ENCODE measurements around the gene TRPV3.
"Not testable (repeated sequence)": the region's sequence is repeated elsewhere in the genome, so short reads cannot be mapped to it uniquely, and the experiment has no call there.

Gene TRPV3

DNA sequence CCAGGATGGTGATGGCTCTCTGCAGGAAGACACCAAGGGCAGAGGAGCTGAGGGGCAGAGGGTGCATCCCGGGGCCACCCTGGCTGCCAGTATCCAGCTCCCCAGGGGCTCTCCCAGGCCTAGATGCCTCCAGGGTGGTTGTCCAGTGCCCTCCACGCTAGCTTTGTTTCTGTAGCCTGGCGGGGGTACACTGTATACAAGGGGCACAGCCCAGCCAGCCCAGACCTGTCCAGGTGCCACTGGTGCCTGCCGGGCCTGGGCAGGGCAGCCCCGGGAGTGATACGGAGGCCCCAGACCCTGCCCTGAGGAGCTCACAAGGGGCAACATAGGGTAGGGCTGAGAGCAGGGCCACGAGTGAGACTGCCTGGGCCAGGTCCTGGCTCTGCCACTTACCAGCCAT, 14.6 kb upstream of the TRPV3 start:
- Histone ChIP-seq H3K27me3 (ENCODE audit: insufficient read depth, low read depth, severe bottlenecking) (no peaks in the 10 kb centered on the region), H3K9me3 (ENCODE audit: severe bottlenecking) (no peaks in the 10 kb centered on the region), H3K4me3 (ENCODE audit: low read depth, low read length) (no peak overlapping the region), H3K27ac (no peak overlapping the region), H3K36me3 (peaks cover 35% of the 10 kb centered on the region)
- TF ChIP-seq, protein P1, sequence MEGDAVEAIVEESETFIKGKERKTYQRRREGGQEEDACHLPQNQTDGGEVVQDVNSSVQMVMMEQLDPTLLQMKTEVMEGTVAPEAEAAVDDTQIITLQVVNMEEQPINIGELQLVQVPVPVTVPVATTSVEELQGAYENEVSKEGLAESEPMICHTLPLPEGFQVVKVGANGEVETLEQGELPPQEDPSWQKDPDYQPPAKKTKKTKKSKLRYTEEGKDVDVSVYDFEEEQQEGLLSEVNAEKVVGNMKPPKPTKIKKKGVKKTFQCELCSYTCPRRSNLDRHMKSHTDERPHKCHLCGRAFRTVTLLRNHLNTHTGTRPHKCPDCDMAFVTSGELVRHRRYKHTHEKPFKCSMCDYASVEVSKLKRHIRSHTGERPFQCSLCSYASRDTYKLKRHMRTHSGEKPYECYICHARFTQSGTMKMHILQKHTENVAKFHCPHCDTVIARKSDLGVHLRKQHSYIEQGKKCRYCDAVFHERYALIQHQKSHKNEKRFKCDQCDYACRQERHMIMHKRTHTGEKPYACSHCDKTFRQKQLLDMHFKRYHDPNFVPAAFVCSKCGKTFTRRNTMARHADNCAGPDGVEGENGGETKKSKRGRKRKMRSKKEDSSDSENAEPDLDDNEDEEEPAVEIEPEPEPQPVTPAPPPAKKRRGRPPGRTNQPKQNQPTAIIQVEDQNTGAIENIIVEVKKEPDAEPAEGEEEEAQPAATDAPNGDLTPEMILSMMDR (IDR thresholded peaks at IDR 0.05; ENCODE audit: low read depth, low read length), result no peak
- no peak for DNase-seq

DNA sequence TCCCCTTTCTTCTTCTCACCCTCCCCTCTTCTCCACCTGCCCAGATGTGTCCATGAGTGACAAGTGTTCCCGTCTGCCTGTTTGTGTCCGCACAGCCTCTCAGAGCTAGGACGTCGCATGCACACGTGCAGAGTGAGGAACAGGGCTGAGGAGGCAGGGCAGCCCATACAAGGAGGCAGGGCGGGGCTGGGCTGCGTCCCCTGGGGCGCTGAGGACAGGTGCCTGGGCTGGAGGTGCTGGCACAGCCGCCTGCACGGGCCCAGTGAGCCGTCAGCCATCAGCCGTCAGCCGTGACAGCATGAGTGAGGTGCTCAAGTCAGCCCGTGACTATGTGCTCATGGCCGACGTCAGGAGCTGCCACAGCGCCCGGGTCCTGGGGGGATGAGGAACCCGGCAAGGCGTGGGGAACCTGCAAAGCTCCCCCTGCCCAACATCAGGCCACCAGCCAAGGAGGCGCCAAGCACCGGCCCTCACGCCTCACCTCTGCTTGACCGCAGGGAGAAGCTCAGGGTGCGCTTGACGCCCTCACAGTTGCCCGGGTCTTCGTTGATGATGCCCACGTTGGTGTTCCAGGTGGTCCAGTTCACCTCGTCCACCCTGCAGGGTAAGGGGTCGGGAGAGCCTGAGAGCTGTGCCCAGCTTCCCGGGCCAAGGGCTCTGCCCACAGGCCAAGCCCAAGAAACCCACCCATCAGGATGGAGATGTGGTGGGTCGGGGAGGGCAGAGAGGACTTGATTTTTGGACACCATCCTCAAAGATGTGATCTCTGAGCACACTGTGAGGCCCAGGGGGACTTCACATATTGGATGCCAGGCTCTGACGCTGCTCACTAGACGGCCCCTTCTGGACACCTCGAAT, 13.7 kb upstream of the TRPV3 start:
- no peak overlapping the region for H3K27ac ChIP-seq
- H3K9me3 ChIP-seq (ENCODE audit: severe bottlenecking), result no peaks in the 10 kb centered on the region
- TF ChIP-seq, protein P1 (IDR thresholded peaks at IDR 0.05; ENCODE audit: low read depth, low read length), result no peak
- H3K36me3 ChIP-seq, result peaks cover 37% of the 10 kb centered on the region
- no peaks in the 10 kb centered on the region for H3K27me3 ChIP-seq (ENCODE audit: insufficient read depth, low read depth, severe bottlenecking)
- no peak overlapping the region for H3K4me3 ChIP-seq (ENCODE audit: low read depth, low read length)
- no peak for DNase-seq

DNA sequence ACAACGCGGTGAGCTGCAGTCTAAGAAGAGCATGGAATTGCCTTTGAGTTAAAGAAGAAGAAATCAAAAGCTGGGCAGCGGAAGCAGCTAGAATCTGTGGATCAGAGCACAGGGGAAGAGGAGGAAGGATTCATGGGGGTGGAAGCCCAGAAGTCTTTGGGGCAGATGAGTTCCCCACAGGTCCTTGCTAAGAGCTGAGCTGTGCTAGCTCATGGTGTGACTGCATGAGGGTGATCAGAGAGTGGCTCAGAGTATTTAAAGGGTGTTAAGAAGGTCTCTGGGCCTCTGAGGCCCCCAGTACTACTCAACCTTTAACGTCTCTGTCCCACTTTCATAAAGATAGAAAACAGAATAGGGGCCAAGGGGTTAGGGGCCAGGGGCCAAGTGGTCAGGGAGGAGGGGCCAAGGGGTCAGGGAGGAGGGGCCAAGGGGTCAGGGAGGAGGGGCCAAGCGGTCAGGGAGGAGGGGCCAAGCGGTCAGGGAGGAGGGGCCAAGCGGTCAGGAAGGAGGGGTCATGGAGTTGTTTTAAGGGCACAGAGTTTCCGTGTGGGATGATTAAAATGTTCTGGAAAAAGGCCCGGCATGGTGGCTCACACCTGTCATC, 12.0 kb upstream of the TRPV3 start:
- Histone ChIP-seq H3K36me3 (peaks cover 40% of the 10 kb centered on the region), H3K27me3 (ENCODE audit: insufficient read depth, low read depth, severe bottlenecking) (no peaks in the 10 kb centered on the region), H3K27ac (no peak overlapping the region), H3K4me3 (ENCODE audit: low read depth, low read length) (no peak overlapping the region), H3K9me3 (ENCODE audit: severe bottlenecking) (no peaks in the 10 kb centered on the region)
- no peak for DNase-seq
- TF ChIP-seq, protein P1 (IDR thresholded peaks at IDR 0.05; ENCODE audit: low read depth, low read length), result no peak

DNA sequence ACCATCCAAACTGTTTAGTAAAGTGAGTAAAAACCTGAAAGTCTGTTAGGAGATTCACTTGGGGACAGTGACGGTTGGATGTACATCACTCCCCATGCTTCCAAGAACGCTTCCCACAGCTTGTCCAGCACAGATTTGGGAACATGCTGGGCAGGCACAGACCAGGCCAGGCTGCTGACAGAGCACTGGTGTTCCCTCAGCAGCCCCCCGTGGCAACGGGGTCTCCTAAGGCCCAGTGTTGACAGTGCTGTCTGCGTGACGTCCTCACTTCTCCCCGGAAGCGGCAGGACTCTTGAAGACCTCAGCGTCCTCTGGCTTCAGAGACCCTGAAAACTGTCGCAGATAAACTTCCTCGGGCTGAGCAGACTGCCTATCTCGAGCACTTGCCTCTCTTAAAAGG, 8.9 kb upstream of the TRPV3 start:
- no peak for DNase-seq
- Histone ChIP-seq H3K9me3 (ENCODE audit: severe bottlenecking) (no peaks in the 10 kb centered on the region), H3K36me3 (peaks cover 34% of the 10 kb centered on the region), H3K4me3 (ENCODE audit: low read depth, low read length) (no peak overlapping the region), H3K27ac (no peak overlapping the region), H3K27me3 (ENCODE audit: insufficient read depth, low read depth, severe bottlenecking) (no peaks in the 10 kb centered on the region)
- TF ChIP-seq, protein P1 (IDR thresholded peaks at IDR 0.05; ENCODE audit: low read depth, low read length), result no peak

DNA sequence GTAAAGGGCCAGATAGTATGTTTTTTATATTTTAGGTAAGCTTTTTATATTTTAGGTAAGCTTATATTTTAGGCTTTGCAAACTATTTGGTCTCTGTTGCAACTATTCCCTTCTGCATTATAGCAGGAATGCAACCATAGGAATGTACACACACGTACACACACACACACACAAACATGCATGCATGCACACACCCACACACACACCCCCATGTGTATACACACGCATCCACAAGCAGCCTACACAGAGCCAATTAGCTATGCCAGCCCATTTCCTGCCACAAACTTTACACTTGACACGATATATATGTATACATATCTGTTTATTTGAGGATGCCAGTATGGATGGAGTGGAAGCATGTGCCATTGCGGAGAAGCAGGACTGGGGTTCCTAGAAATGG, 7.5 kb upstream of the TRPV3 start:
- Histone ChIP-seq H3K36me3 (peaks cover 20% of the 10 kb centered on the region), H3K27ac (no peak overlapping the region), H3K27me3 (ENCODE audit: insufficient read depth, low read depth, severe bottlenecking) (no peaks in the 10 kb centered on the region), H3K9me3 (ENCODE audit: severe bottlenecking) (no peaks in the 10 kb centered on the region), H3K4me3 (ENCODE audit: low read depth, low read length) (no peak overlapping the region)
- no peak for DNase-seq
- TF ChIP-seq, protein P1 (IDR thresholded peaks at IDR 0.05; ENCODE audit: low read depth, low read length), result no peak

DNA sequence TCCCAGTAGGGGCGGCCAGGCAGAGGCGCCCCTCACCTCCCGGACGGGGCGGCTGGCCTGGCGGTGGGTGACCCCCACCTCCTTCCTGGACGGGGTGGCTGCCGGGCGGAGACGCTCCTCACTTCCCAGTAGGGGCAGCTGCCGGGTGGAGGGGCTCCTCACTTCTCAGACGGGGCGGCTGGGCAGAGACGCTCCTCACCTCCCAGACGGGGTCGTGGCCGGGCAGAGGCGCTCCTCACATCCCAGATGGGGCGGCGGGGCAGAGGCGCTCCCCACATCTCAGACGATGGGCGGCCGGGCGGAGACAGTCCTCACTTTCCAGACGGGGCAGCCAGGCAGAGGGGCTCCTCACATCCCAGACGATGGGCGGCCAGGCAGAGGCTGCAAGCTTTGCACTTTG, 6.6 kb upstream of the TRPV3 start:
- DNase-seq; H3K4me3 ChIP-seq (ENCODE audit: low read depth, low read length); H3K9me3 ChIP-seq (ENCODE audit: severe bottlenecking); H3K27ac ChIP-seq; H3K27me3 ChIP-seq (ENCODE audit: insufficient read depth, low read depth, severe bottlenecking): not testable (repeated sequence)
- peaks cover 16% of the 10 kb centered on the region for H3K36me3 ChIP-seq

Data from WERI-Rb-1 (cell line).